AG10803 (cell line): Measurements from ENCODE around the gene SSC5D.
A peak's percentile ranks its signal among the peaks of the same experiment; 100 is the strongest.

Experiments used
- DNase-seq: peaks from one replicate; pipeline ENCODE4 v3.0.0; 2010; ENCODE audit warnings: low read depth
- H3K4me3 ChIP-seq: 2 replicates; pipeline ENCODE4 v1.5.1; 2011; ENCODE audit warnings: mild to moderate bottlenecking, low read length, control low read depth
- CTCF ChIP-seq: conservative IDR thresholded peaks from 2 replicates; pipeline ENCODE4 v1.5.1; 2011; ENCODE audit warnings: mild to moderate bottlenecking, low read length, control low read depth, inconsistent platforms

SSC5D gene

DNA sequence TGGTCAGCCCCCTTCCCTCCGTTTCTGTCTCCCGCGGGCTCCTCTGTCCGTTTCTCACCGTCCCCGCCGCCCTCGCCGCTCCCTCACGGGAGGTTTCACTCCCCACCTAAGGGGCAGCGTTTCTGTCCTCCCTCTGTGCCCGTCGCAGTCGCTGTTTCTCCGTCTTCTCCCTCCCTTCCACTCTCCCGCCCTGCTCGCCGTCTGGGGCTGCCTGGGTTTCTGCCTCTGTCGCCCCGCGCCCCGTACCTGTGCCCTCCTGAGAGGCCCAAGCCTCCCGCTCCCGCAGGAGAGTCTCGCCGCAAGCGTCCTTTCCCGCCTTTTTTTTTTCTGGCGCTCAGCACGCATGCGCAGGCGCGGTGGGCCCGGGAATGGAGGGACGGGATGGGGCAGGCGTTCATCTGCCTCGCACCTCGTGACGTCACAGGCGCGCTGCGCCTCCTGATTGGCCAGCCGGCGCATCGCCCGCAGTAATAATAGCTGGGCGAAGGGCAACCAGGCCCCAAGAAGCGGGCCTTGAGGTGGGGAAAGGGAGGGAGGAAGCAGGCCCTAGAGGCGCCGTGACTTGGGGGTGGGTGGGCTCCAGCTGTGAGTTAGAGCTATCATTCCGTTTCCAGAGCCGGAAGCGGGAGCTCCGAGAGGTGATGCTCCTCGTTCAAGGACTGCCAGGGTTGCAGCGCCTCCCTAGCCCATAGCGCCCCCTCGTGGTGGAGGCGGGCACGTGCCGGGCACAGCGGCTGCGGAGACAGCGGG lies 15.4 kb downstream of the SSC5D start:
- peak overlapping the region; percentile 69 for H3K4me3 ChIP-seq
- DNase-seq, result peak; percentile 80
- peak; percentile 93 for TF ChIP-seq CTCF

DNA sequence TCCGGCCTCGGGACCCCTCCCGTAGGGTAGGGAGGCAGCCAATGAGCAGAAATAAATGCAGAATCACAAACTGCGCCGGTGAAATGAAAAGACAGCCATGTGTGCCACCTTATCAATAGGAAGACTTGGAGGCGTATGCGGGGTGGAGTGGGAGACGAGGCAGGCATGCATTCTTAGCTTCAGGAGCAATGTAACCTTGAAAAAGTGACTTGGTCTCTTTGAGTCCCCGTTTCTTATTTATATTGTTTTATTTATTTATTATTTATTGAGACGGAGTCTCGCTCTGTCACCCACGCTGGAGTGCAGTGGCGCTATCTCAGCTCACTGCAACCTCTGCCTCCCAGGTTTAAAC lies 16.0 kb downstream of the SSC5D start:
- no peak for DNase-seq
- H3K4me3 ChIP-seq, result no peak overlapping the region
- TF ChIP-seq CTCF, result no peak

GRCh38 chr19:55504981-55505380 lies 16.7 kb downstream of the SSC5D start:
- no peak for TF ChIP-seq CTCF
- H3K4me3 ChIP-seq, result no peak overlapping the region
- DNase-seq, result no peak

GRCh38 chr19:55508120-55508519 lies 19.9 kb downstream of the SSC5D start:
- DNase-seq, result no peak
- no peak for TF ChIP-seq CTCF

GRCh38 chr19:55516878-55517620 lies 28.8 kb downstream of the SSC5D start:
- H3K4me3 ChIP-seq, result peak overlapping the region; percentile 52
- DNase-seq, result peak; percentile 90
- TF ChIP-seq CTCF, result peak; percentile 88

More at GRCh38 chr19:55508120-55508519, 19.9 kb downstream of the SSC5D start:
- no peak overlapping the region for H3K4me3 ChIP-seq

- peak; percentile 72 for DNase-seq
- H3K4me3 ChIP-seq, result no peak overlapping the region
- no peak for TF ChIP-seq CTCF
These were observed 31.4 kb downstream of the SSC5D start for GRCh38 chr19:55519451-55520311.
